Measurements from ENCODE around the gene LCP2. TPM values are rescaled to one million over a fixed set of nuclear protein-coding genes. Genes with fewer than 3 reads are reported as not detected.
A peak's percentile ranks its signal among the peaks of the same experiment; 100 is the strongest.

The LCP2 gene
- total and polyA plus RNA-seq, 2 of the 8 experiments (the other 6 are each of a cell fraction or from before 2014, with no cell fraction given): 0.26 to 0.33 TPM

DNA sequence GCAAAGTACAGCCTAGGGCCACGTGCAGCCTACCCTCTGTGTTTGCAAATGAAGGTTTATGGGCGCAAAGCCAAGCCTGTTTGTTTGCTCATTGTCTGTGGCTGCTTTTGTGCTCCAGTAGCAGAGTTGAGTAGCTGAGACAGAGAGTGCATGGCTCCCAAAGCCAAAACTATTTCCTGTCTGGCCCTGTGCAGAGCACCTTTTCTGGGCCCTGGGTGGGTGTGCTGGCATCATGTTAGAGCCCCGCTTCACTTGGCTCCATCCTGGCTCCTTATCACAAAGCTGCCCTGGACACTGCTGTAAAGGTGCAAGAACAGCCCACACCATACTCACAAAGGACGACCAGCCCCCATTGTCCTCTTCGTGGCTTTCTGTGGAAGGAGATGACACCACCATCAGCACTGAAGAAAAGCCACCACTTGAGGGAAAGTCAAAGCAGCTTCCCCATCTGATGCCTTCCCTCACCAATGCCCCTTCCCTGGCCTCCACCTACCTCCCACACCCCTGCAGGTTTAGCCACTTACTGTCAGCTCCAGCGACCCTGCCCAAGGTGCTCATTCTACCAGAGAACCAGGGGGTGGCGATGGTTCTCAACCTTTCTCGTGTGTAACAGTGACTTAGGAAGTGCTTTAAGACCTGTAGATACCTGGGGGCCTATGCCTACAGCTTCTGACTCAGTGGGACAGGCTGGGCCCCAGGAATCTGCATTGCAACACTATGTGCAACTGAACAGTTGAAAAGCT, 23.4 kb downstream of the LCP2 start:
- no peak for FAIRE-seq
- H3K36me3 ChIP-seq (ENCODE audit: control insufficient read depth in 2 of 4, insufficient read depth in 4 of 4, low read length in 3 of 4): no peaks in the 10 kb centered on the region
- H2BK15ac ChIP-seq (ENCODE audit: low read length): peak overlapping the region; percentile 11; the same call in 1 of the 2 replicates
- H3K79me2 ChIP-seq (ENCODE audit: control insufficient read depth in 1 of 2, insufficient read depth in 2 of 2, low read length in 2 of 2): no peaks in the 10 kb centered on the region
- no peak overlapping the region; the same call in 1 of the 2 replicates for H3K18ac ChIP-seq (ENCODE audit: extremely low read depth, low read length)
- no peak overlapping the region for H4K5ac ChIP-seq (ENCODE audit: insufficient read length, low read depth, low read length)
- H3K27me3 ChIP-seq (replicated peaks in 1 of 4; ENCODE audit: control insufficient read depth in 3 of 4, extremely low read depth in 1 of 4, insufficient read depth in 3 of 4, low read length in 3 of 4): no peaks in the 10 kb centered on the region; a peak in 1 of 7 replicates
- no peak overlapping the region for H4K8ac ChIP-seq (ENCODE audit: extremely low read depth, insufficient read depth, low read length)
- H3K56ac ChIP-seq (replicated peaks; ENCODE audit: insufficient read length, low read depth, low read length): no peak overlapping the region
- H3K23ac ChIP-seq (ENCODE audit: insufficient read length): no peak overlapping the region
- H3K4me1 ChIP-seq (replicated peaks in 1 of 4; ENCODE audit: control insufficient read depth in 3 of 4, insufficient read depth in 4 of 4, low read length in 3 of 4): peaks cover 0 to 12% (median 10%) of the 10 kb centered on the region in 4 experiments; a peak in 6 of 7 replicates
- H2BK12ac ChIP-seq (ENCODE audit: low read depth, low read length): peak overlapping the region; percentile 12; the same call in 1 of the 2 replicates
- no peak overlapping the region for H3K4me3 ChIP-seq (ENCODE audit: extremely low read depth in 1 of 4, insufficient read depth in 2 of 4, low read depth in 3 of 4, low read length in 4 of 4)
- DNase-seq (ENCODE audit: low read depth in 1 of 2, low spot score in 2 of 2): peak; percentile 38 to 66
- H4K91ac ChIP-seq (replicated peaks; ENCODE audit: insufficient read length, low read length): peak overlapping the region; percentile 46
- no peak overlapping the region for H3K9ac ChIP-seq (replicated peaks in 1 of 4; ENCODE audit: extremely low read depth in 1 of 4, low read depth in 3 of 4, low read length in 3 of 4)
- no peak overlapping the region; the same call in 1 of the 2 replicates for H2BK20ac ChIP-seq (ENCODE audit: low read length)
- peak overlapping the region; percentile 24 for H2BK120ac ChIP-seq (replicated peaks; ENCODE audit: low read depth, low read length)
- H3K27ac ChIP-seq (ENCODE audit: low read depth, low read length): no peak overlapping the region
- ChIA-PET CTCF (ENCODE audit: partially characterized antibody) (interaction anchor here (0.6 to 4.0 kb wide), 53 partner anchors 8 to 352 kb away, joined by 3 to 44 read pairs (median 6); partner anchors contain the start of gene LCP2), POLR2A (ENCODE audit: partially characterized antibody) (interaction anchor here (1.4 kb wide), 1 partner anchor 27 kb away, joined by 4 read pairs; no protein-coding TSS in a partner anchor)
- H3K14ac ChIP-seq (ENCODE audit: insufficient read length): no peak overlapping the region
- H3K4me2 ChIP-seq (ENCODE audit: insufficient read depth in 1 of 2, low read depth in 2 of 2, low read length in 2 of 2): no peak overlapping the region
- H2BK5ac ChIP-seq (ENCODE audit: low read depth, low read length): no peak overlapping the region
- no peaks in the 10 kb centered on the region for H4K20me1 ChIP-seq (replicated peaks in 1 of 2; ENCODE audit: control insufficient read depth in 1 of 2, insufficient read depth in 2 of 2, low read length in 2 of 2)
- H2AFZ ChIP-seq (ENCODE audit: low read length): no peak overlapping the region
- peak; percentile 86 to 92 for TF ChIP-seq RAD21 (IDR thresholded peaks at IDR 0.05 in 1 of 2, conservative IDR thresholded peaks at IDR 0.05 in 1 of 2; ENCODE audit: low read depth in 2 of 2, low read length in 2 of 2)
- no peak for TF ChIP-seq SP2 (IDR thresholded peaks at IDR 0.05; ENCODE audit: low read length)
- no peak for TF ChIP-seq E2F6 (IDR thresholded peaks at IDR 0.05)
- TF ChIP-seq CTCF (IDR thresholded peaks at IDR 0.05; ENCODE audit: control extremely low read depth in 1 of 3, insufficient read depth in 1 of 3, low read depth in 1 of 3, low read length in 3 of 3): peak; percentile 61 to 89 (median 78)
- no peaks in the 10 kb centered on the region for H3K79me1 ChIP-seq (ENCODE audit: low read depth, low read length)
- H3K4ac ChIP-seq (replicated peaks; ENCODE audit: insufficient read length, low read depth, low read length): no peak overlapping the region
- no peak overlapping the region for H2AK5ac ChIP-seq (ENCODE audit: low read depth, low read length)
- H3K23me2 ChIP-seq (ENCODE audit: low read depth, low read length): no peaks in the 10 kb centered on the region
- WGBS, 2 experiments (ENCODE audit: extremely low coverage in 1 of 2, insufficient coverage in 1 of 2, insufficient read length in 1 of 2, insufficient replicate concordance in 2 of 2, low coverage in 1 of 2, low lambda C conversion rate in 2 of 2, missing lambda C conversion rate in 1 of 2): 54% methylated on average over 8 of the region's 8 CpGs; no CpG with 5 or more reads in 1 of the 2 experiments
- H3K9me3 ChIP-seq (ENCODE audit: insufficient read depth in 2 of 2, low read depth in 1 of 2, low read length in 1 of 2): no peaks in the 10 kb centered on the region

Measured in H1 (cell line).